Putamen (tissue), 1 donor: ENCODE data around the gene ARHGEF26.
A peak's percentile ranks its signal among the peaks of the same experiment; 100 is the strongest.

ENCODE experiments used
- DNase-seq: peaks from one replicate; pipeline ENCODE4 v3.0.0-alpha.2; 2016; ENCODE audit warnings: low spot score

The ARHGEF26 gene

DNA sequence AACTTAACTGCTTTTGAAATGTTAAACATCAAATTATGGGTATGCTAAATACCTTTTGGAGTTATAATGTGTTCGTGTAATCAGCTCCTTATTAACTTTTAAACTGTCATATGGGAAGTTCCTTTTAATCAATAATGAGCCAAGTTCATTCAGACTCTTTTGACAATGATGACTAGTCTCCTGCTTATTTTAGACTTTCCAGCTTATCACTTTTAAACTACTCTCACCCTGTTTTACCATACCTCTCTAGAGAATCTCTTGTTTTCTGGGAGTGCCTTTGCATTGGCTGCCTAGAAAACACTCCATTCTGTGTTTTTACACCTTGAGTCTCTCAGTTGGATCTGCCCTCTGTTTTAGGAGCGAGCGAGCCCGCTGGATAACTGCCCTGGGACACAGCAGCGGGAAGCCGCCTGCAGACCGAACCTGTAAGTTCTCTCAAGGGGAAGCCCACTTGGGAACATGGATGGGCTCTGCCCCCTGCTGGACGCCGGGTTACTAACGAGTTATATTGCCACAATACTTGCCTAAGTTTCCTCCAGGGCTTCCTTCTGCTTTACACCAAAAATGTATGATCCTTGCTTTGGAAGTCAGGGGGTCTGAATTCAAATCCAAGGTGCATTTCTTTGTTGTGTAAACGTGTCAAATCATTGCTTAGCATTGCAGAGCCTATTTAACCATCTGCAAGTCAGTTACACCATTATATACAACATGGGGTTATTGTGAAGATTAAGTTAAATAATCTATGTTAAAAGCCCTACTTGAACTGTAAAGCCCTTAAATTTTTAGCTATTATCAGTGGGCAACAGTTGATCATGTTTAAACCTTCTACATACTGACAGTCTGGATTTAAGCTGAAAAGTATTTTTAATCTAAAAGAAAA is 131.8 kb downstream of the ARHGEF26 start:
- DNase-seq: peak; percentile 77

DNA sequence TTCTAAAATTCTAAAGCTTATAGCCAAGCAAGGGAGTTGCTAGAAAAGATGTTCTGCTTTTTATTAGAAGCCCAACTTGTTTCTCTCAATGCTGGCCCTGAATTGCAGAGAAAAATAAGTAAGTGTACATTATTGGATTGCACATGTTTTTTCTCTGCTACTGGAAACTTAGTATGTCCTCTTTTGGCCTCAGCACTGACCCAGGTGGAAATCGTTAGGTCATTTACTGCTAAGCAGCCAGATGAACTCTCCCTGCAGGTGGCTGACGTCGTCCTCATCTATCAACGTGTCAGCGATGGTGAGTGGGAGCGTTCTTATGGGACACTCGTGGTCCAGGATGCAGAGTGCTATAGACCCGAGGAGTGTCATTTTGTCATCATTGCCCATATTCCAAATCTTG is 133.3 kb downstream of the ARHGEF26 start:
- DNase-seq: no peak

DNA sequence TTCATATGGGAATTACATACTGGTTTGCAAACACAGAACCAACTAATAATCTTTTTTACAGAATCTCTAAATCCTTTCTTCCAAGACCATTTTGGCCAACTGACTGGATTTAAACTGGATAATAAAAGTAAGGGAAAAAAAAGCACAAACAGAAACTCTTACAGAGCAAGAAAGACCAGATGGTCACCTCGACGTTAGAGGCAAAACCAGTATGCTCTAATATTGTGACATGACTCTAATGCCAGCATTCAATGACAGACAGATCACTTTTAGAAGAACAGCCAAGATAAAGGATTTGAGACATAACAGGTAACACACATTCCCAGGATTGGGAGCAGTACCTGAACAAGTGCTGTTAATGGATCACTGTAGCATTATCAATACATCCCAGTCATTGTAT is 152.2 kb downstream of the ARHGEF26 start:
- no peak for DNase-seq

DNA sequence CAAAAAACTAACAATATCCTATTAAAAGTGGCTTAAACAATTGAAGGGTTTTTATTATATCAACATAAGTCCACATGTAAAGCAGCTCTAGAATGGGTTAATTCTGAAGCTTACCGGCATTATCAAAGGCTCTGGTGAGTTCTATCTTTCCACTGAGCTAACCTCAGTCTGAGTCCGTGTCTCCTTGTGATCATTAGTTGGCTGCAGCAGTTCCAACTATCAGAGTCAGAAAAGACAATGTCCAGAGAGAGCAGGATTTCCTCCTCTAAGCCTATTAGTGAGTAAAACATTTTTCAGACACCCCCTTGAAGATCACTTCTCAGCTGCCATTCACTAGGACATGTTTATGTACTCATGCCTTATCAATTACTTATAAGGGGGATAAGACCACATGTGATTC is 153.2 kb downstream of the ARHGEF26 start:
- DNase-seq: no peak

DNA sequence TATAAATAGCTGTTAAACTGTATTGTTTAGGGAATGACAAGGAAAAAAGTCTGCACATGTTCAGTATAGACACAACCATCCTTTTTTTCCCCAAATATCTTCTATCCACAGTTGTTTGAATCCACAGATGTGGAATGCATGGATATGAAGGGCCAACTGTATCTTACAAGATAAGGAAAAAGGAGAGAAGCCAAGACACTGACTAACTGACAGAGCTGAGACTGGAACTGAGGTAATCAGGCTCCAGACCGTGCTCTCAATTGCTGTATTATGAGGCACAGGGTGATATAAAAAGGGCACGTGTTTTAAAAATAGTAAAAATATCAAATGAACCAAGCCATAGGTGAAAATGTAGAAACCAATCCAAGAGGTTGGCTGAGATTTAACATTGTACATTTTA is 154.1 kb downstream of the ARHGEF26 start:
- no peak for DNase-seq

DNA sequence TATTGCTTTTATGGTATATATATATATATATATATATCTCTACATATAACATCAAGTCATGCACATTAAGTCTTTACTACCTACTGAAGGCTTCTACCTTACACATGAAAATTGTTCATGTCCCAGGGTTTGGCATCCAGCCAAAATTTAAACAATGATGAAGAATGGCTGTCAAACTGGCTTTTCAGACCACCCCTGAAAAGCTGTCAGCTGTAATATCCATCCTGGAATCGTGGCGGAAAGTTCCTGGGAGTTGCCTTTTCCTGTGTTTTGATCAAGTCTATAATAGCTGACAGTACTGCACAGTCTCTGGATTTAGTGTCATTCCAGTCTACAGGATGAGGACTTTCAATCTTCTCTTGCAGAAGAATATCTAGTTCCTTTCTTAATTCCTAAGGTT is 154.8 kb downstream of the ARHGEF26 start:
- no peak for DNase-seq

DNA sequence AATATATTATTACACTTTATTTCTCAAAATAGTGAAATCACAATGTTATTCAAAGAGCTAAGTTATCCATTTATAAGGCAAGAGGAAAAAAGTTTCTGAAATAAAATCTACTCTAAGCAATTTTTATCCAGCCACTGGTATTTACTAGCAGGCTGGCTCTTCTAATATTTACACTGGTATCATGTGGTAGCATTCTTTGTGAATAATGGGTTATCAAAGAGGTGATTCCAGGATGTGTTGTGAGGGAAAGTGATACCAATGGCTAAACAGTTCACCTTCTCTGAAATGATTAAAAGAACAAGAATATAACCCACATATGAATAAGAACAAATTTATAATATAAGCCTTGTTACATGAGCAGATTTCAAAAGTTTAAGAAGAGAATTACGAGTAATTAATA is 159.0 kb downstream of the ARHGEF26 start:
- no peak for DNase-seq

DNA sequence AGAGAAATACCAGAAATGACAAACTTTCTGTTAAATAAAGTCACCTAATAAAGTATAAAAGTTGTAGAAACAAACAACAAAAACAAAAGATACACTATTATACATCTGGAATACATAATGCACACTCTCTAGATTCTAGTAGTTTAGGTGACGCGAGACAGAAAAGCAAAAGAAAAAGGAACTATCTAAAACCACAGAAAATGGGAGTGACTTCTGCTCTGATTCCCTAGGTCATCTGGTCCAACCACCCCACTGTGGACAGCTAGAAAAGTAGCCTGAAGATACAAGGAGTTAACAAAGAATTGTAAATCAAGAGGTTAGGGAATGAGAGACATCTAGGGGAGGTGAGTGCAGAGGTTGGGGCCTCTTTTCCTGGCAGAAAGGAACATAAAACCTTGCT is 164.0 kb downstream of the ARHGEF26 start:
- no peak for DNase-seq

DNA sequence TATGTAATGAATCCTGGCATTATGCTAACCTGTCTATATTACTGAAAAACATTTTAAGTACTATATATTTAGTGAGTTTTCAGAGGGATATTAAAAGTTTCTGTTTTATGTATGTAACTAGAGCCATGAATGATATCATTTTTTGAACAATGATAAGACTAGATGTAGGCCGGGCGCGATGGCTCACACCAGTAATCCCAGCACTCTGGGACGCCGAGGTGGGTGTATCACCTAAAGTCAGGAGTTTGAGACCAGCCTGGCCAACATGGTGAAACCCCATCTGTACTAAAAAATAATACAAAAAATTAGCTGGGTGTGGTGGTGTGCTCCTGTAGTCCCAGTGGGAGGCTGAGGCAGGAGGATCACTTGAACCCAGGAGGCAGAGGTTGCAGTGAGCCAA is 169.0 kb downstream of the ARHGEF26 start:
- no peak for DNase-seq

DNA sequence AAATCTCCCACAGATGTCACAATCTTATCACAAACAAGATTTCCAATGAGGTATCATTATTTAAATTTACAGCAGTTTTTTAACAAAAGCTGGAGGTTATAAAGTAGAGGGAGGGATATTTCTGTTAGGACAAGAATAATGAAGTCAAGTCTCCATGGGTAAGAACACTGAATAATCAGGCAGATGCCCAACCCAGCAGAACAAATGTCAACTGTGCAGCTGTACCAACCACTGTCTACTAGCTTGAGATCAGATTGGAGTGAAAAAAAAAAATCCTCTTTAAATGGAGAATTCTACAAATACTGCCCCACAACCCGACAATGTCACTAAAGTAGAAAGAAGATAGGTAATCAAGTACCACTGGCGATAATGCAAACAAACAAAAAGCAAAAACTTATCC is 172.8 kb downstream of the ARHGEF26 start:
- no peak for DNase-seq

DNA sequence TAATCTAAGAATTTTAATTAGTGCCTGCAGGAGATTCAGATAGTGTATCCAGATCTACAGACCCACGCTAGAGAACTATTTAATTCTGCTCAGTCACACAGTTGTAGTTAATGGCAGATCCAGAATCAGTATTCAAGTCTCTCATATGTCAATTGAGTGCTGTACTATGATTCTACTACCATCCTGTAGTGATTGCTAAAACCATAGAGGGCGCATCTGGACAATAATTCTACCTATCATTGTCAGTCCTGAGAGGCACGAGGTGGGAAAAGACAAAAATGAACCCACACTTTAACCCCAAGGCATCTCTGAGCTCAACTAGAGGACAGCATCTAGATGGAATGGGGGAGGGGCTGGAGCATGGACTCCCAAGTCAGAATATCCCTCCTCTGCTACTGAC is 180.4 kb downstream of the ARHGEF26 start:
- DNase-seq: no peak

DNA sequence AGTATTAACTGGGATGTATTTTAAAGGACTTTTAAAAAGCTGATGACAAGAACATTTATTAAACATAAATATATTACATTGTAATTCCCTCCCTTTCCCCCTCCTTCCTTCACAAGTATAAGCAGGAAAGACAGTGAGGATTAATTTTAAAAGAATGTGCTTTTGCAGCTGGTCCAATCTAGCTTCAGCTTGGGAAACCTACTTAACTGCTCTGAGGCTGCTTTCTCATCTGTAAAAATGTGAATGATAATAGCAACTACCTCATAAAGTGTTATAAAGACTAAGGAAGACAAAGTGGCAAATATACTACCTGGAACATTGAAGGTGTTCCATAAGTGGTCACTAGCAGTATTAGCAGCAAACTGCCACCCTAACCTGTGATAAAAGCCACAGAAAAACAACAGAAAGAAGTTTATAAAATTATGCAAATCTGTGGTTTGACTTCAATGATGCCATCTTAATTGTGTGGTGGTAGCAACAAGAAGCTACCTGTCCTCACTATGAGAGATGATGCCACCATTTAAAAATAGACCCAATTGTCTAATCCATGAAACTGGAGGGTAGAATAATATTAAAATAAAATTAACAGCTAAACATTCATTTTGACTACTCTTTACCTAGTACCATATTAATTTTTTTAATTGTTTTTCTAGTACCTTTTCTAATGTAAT is 183.1 kb downstream of the ARHGEF26 start:
- DNase-seq: no peak

DNA sequence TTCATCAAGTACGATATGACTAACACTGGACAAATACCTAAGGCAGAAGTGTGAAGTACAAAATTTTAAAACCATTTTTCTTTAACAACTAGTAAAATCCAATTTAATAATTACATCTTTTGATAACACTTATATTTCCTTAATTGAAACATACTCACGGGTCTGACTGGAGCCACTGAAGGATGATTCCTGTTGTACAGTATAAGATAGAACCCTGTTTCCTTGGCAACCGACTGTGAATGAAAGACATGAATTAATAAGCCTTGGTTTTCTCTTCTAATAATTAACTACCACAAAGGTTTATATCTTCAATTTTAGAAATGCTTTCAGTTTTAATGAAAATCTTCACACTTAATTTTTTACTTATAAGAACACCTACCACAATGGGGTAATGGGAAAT is 183.7 kb downstream of the ARHGEF26 start:
- DNase-seq: no peak

DNA sequence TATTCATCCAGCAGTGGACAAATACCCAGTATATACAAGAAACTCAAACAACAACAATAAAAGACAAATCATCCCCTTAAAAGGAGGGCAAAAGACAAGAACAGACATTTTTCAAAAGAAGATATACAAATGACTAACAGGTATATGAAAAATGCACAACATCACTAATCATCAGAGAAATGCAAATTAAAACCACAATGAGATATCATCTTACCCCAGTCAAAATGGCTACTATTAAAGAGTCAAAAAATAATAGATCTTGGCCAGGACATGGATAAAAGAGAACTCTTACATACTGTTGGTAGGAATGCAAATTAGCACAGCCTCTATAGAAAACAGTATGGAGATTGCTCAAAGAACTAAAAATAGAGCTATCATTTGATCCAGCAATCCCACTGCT is 186.2 kb downstream of the ARHGEF26 start:
- no peak for DNase-seq
